Epithelial cell of esophagus (primary cell): ENCODE measurements around the gene RIT2.

Source experiments
- DNase-seq: peaks from one replicate; pipeline ENCODE4 v3.0.0; 2010; ENCODE audit warnings: low read depth
- H3K4me3 ChIP-seq: 2 replicates; pipeline ENCODE4 v1.5.1; 2011; ENCODE audit warnings: mild to moderate bottlenecking, low read length, control low read depth
- CTCF ChIP-seq: IDR thresholded peaks from 2 replicates; pipeline ENCODE4 v1.5.1; 2011; ENCODE audit warnings: low read depth, mild to moderate bottlenecking, low read length, control low read depth, inconsistent platforms; ENCODE audit not compliant: insufficient read depth; ENCODE audit errors: missing control alignments

RIT2 gene

GRCh38 chr18:42891705-42892104 lies 223.8 kb downstream of the RIT2 start:
- TF ChIP-seq CTCF, result no peak
- H3K4me3 ChIP-seq, result no peak overlapping the region
- no peak for DNase-seq

DNA sequence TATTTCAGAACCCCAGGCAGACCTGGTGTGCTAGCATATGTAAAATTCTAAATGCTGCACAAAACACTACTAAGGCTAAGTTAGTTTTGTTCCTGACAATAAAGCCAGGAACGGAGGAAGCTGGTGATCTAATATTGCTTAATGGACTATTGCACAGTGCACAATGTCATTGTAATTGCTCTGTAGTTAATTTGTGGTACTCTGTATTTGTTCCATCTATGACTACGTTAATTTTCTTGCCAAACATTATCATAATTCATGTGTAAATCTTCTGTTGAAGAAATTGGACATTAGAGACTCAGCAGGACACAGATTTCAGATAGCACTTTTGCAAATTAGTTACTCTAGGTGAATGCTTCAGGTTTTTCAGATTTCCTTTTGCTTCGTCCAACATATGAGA lies 232.3 kb downstream of the RIT2 start:
- no peak overlapping the region for H3K4me3 ChIP-seq
- no peak for TF ChIP-seq CTCF
- DNase-seq, result no peak

- no peak for TF ChIP-seq CTCF
- no peak for DNase-seq
- H3K4me3 ChIP-seq, result no peak overlapping the region
Measured at GRCh38 chr18:42882122-42882521, 233.4 kb downstream of the RIT2 start.

DNA sequence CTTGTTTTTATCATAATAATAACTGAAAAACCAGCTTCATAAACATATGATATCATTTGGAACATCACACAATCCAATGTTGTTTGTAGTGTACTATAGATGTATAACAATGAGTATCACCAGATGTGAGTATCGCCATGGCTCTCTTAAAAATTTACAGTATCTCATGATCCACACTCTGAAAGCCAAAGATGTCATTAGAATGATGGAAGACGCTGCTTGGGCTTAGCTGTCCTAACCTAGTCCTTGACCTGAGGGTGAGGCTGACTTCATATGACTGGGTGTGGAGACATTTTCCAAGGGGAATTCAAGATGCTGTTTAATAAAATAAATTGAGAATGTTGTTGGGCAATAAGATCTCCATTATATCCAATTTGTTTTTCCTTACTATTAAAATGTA lies 242.6 kb downstream of the RIT2 start:
- no peak for TF ChIP-seq CTCF
- H3K4me3 ChIP-seq, result no peak overlapping the region

DNA sequence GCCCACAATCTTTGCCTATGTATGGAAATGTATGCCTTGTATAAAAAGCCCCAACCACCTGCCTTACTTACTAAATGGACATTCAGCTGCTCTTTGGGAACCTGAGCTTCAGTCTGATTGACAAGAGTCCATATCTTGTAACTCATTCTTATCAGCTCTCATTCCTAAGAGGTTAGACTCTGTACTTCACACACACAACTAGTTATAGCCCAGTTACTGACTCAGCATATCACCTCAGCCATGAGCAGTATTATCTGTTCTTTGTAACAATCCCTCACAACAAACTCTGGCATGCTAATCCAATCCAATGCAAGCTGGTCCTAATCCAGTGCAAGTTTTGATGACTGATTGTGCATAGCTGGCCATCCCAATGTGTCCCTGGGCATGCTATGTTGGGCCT lies 250.6 kb downstream of the RIT2 start:
- no peak for DNase-seq
- H3K4me3 ChIP-seq, result no peak overlapping the region
- TF ChIP-seq CTCF, result no peak

More for the DNA sequence above, 242.6 kb downstream of the RIT2 start:
- no peak for DNase-seq

GRCh38 chr18:42861271-42861670 lies 254.2 kb downstream of the RIT2 start:
- DNase-seq, result no peak
- TF ChIP-seq CTCF, result no peak

DNA sequence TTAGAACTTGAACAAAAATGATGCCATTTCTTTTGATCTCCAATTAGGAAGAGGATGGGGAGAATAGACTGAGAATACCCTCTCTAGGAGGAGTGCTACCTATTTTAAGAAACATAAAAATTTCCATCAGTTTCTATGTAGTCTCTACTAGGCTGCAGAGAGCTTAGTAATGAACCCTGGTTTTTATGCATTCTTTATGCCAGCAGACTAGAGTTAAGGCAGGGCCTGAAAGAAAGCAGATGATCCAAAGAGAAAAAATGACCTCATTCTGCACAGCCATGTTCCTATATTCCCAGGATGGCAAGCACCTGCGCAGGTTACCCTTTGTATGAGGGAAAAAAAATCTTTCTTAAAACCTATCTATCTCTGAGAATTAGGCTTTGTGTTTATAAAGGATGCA lies 254.9 kb downstream of the RIT2 start:
- no peak for TF ChIP-seq CTCF
- H3K4me3 ChIP-seq, result no peak overlapping the region
- no peak for DNase-seq

More at GRCh38 chr18:42861271-42861670, 254.2 kb downstream of the RIT2 start:
- H3K4me3 ChIP-seq, result no peak overlapping the region
